GM12892 (cell line): ENCODE measurements around the gene PFDN1.

Experiments used
- POLR2A ChIP-seq: IDR thresholded peaks from 2 replicates; pipeline ENCODE4 v1.6.1; 2011; ENCODE audit warnings: low read depth, low read length, control low read depth
- TAF1 ChIP-seq: IDR thresholded peaks from 2 replicates; pipeline ENCODE4 v1.6.1; 2011; ENCODE audit warnings: low read depth, mild to moderate bottlenecking, control low read depth, low read length, borderline replicate concordance

DNA sequence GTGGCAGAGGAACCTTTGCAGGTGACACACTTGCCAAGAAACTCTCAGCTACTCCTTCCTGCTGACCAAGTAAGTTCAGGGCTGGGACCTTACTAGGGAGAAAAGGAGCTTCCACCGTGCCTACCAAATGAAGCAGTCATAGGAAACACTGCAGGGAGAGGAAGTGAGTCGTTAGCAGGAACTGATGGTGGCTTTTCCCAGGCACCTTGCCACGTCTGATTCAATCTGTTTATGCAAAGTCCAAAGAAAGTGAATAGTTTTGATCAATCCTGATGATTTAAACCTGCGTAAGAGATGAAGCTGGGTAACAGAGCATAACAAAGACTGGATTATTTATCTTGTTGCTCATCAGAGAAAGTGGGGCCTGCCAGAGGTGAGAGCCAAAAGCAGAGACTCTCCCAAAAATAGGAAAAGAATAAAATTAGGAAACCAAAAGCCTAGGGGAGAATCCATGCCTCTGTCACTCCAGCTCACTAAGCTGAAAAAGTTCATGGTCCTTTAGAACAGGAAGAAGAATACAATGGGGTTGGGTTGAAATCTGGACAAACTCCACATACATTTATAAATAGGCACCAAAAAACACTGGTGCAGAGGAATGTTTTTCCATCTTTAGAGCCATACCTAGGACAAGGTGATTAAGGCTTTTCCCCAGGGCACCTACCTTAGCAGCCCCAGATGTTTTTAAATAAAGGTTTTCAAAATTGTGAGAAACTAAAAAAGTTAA, 9.3 kb upstream of the PFDN1 start:
- TF ChIP-seq POLR2A = no peak
- no peak for TF ChIP-seq TAF1
